WTC11 (cell line): ENCODE data around the gene FILIP1L. TPM values are rescaled to one million over a fixed set of nuclear protein-coding genes. Genes with fewer than 3 reads are reported as not detected.
A peak's percentile ranks its signal among the peaks of the same experiment; 100 is the strongest.

Source experiments
- ATAC-seq: fragments of 200-7000 bp; cut with Tn5 transposase; 2 replicates; pipeline ENCODE4 v1.10.0; 2021; ENCODE audit warnings: mild to moderate bottlenecking, moderate library complexity
- CTCF ChIA-PET: fragments of 300-600 bp; sonication (Branson Sonifier 250); formaldehyde crosslinking; loops from one replicate; lab custom pipeline; 2021; ENCODE audit warnings: antibody characterized with exemption; lab: Charles Lee
- POLR2A ChIA-PET: fragments of 350-600 bp; sonication (Branson Sonifier 250); formaldehyde crosslinking; loops from one replicate; lab custom pipeline; 2021; ENCODE audit warnings: antibody characterized with exemption; lab: Charles Lee
- DNase-seq: peaks from one replicate; pipeline ENCODE4 v3.0.0; 2021; ENCODE audit warnings: low spot score
- H3K27ac Mint-ChIP-seq: 2 replicates; pipeline ENCODE4 v1.8.0; 2021; ENCODE audit warnings: mixed read lengths
- H3K27me3 Mint-ChIP-seq: 2 replicates; pipeline ENCODE4 v1.8.0; 2021; ENCODE audit warnings: low read depth, mild to moderate bottlenecking, moderate library complexity, mixed read lengths
- H3K36me3 Mint-ChIP-seq: 2 replicates; pipeline ENCODE4 v1.8.0; 2021; ENCODE audit warnings: mixed read lengths
- H3K4me1 Mint-ChIP-seq: 2 replicates; pipeline ENCODE4 v1.8.0; 2022; ENCODE audit warnings: mixed read lengths
- H3K4me3 Mint-ChIP-seq: 2 replicates; pipeline ENCODE4 v1.8.0; 2021; ENCODE audit warnings: mild to moderate bottlenecking, moderate library complexity, mixed read lengths
- H3K9me3 Mint-ChIP-seq: 2 replicates; pipeline ENCODE4 v1.8.0; 2021; ENCODE audit warnings: mixed read lengths
- AR ChIP-seq: fragments of 250-450 bp; sonication (Bioruptor Pico); IDR thresholded peaks from 2 replicates; pipeline ENCODE4 v1.9.0; 2021; ENCODE audit warnings: mild to moderate bottlenecking
- E2F4 ChIP-seq: sonication (generic); formaldehyde crosslinking; IDR thresholded peaks from 2 replicates; pipeline ENCODE4 v1.8.1; 2022; ENCODE audit warnings: low read depth, mild to moderate bottlenecking, moderate library complexity, missing genetic modification reagents, borderline replicate concordance
- FOXJ3 ChIP-seq: sonication (generic); formaldehyde crosslinking; IDR thresholded peaks from 2 replicates; pipeline ENCODE4 v1.9.0; 2021; ENCODE audit warnings: missing genetic modification reagents, mild to moderate bottlenecking, borderline replicate concordance
- GABPB1 ChIP-seq: sonication (generic); formaldehyde crosslinking; IDR thresholded peaks from 2 replicates; pipeline ENCODE4 v1.8.1; 2023; ENCODE audit warnings: mild to moderate bottlenecking, missing genetic modification reagents
- HMGXB4 ChIP-seq: sonication (generic); formaldehyde crosslinking; IDR thresholded peaks from 2 replicates; pipeline ENCODE4 v1.8.1; 2023; ENCODE audit warnings: mild to moderate bottlenecking, moderate library complexity, missing genetic modification reagents
- NFATC4 ChIP-seq: fragments of 250-450 bp; sonication (Bioruptor Pico); IDR thresholded peaks from 2 replicates; pipeline ENCODE4 v1.9.0; 2021; ENCODE audit warnings: mild to moderate bottlenecking
- RORB ChIP-seq: fragments of 250-450 bp; sonication (Bioruptor Pico); IDR thresholded peaks from 2 replicates; pipeline ENCODE4 v1.9.0; 2021; ENCODE audit warnings: mild to moderate bottlenecking
- SP1 ChIP-seq: sonication (generic); formaldehyde crosslinking; conservative IDR thresholded peaks from 2 replicates; pipeline ENCODE4 v1.8.1; 2022; ENCODE audit warnings: missing genetic modification reagents
- TEAD1 ChIP-seq: sonication (generic); formaldehyde crosslinking; IDR thresholded peaks from 2 replicates; pipeline ENCODE4 v1.8.0; 2022; ENCODE audit warnings: mild to moderate bottlenecking, missing genetic modification reagents
- ZBTB21 ChIP-seq: sonication (generic); formaldehyde crosslinking; IDR thresholded peaks from 2 replicates; pipeline ENCODE4 v1.8.1; 2023; ENCODE audit warnings: mild to moderate bottlenecking, missing genetic modification reagents, borderline replicate concordance
- ZBTB43 ChIP-seq: sonication (generic); formaldehyde crosslinking; IDR thresholded peaks from 2 replicates; pipeline ENCODE4 v1.8.1; 2023; ENCODE audit warnings: mild to moderate bottlenecking, missing genetic modification reagents
- ZNF121 ChIP-seq: sonication (generic); formaldehyde crosslinking; IDR thresholded peaks from 2 replicates; pipeline ENCODE4 v1.8.0; 2023; ENCODE audit warnings: missing genetic modification reagents
- ZNF281 ChIP-seq: sonication (generic); formaldehyde crosslinking; IDR thresholded peaks from 2 replicates; pipeline ENCODE4 v1.8.0; 2023; ENCODE audit warnings: mild to moderate bottlenecking, missing genetic modification reagents
- ZNF416 ChIP-seq: fragments of 250-450 bp; sonication (Bioruptor Pico); IDR thresholded peaks from 2 replicates; pipeline ENCODE4 v1.9.0; 2021; ENCODE audit warnings: mild to moderate bottlenecking, inconsistent platforms
- ZNF423 ChIP-seq: fragments of 250-450 bp; sonication (Bioruptor Pico); IDR thresholded peaks from 2 replicates; pipeline ENCODE4 v2.1.2; 2022; ENCODE audit warnings: mild to moderate bottlenecking, moderate library complexity
- ZNF532 ChIP-seq: fragments of 250-450 bp; sonication (Bioruptor Pico); IDR thresholded peaks from 2 replicates; pipeline ENCODE4 v1.9.0; 2021; ENCODE audit warnings: mild to moderate bottlenecking, borderline replicate concordance
- ZNF671 ChIP-seq: fragments of 250-450 bp; sonication (Bioruptor Pico); IDR thresholded peaks from 2 replicates; pipeline ENCODE4 v1.8.0; 2021; ENCODE audit warnings: mild to moderate bottlenecking
- total RNA-seq: library from RNA; stranded (reverse); gene quantifications from 3 replicates; pipeline ENCODE4 v1.2.3, GENCODE V29; 2021

FILIP1L gene
- total RNA-seq, 1 experiment from 2014 or later, result 0.17 TPM

GRCh38 chr3:99846477-99847160, 267.7 kb downstream of the FILIP1L start:
- H3K4me1 Mint-ChIP-seq, result peaks cover 31% of the 10 kb centered on the region
- POLR2A ChIA-PET, result interaction anchor here (1.2 kb wide), 1 partner anchor 31 kb away, joined by 3 read pairs; no protein-coding TSS in a partner anchor
- H3K36me3 Mint-ChIP-seq, result no peaks in the 10 kb centered on the region
- no peak overlapping the region for H3K27ac Mint-ChIP-seq
- CTCF ChIA-PET, result interaction anchor here (0.5 to 1.2 kb wide), 2 partner anchors 218 to 407 kb away, joined by 3 to 6 read pairs; no protein-coding TSS in a partner anchor
- no peak for TF ChIP-seq ZNF121 (CRISPR knock-in tag)
- TF ChIP-seq GABPB1 (CRISPR knock-in tag), result 0 out of 2 replicates have a peak, but pooled peaks have one; percentile 58
- DNase-seq (no peak), ATAC-seq (no peak)
- H3K27me3 Mint-ChIP-seq, result no peaks in the 10 kb centered on the region
- H3K9me3 Mint-ChIP-seq, result no peaks in the 10 kb centered on the region
- no peak overlapping the region for H3K4me3 Mint-ChIP-seq

- no peak for ATAC-seq
- peak overlapping the region; percentile 66; the same call in 1 of the 2 replicates for H3K27ac Mint-ChIP-seq
- peaks cover 31% of the 10 kb centered on the region for H3K4me1 Mint-ChIP-seq
- ChIA-PET CTCF (interaction anchor here (1.2 kb wide), 1 partner anchor 408 kb away, joined by 6 read pairs; no protein-coding TSS in a partner anchor), POLR2A (no interaction called here)
- DNase-seq, result no peak
- TF ChIP-seq ZNF416 (CRISPR knock-in tag) (no peak), HMGXB4 (CRISPR knock-in tag) (no peak), RORB (no peak), ZNF671 (CRISPR knock-in tag) (no peak), AR (CRISPR knock-in tag) (no peak), TEAD1 (CRISPR knock-in tag) (no peak), NFATC4 (CRISPR knock-in tag) (no peak)
- H3K9me3 Mint-ChIP-seq, result no peaks in the 10 kb centered on the region
- no peaks in the 10 kb centered on the region for H3K36me3 Mint-ChIP-seq
- no peaks in the 10 kb centered on the region for H3K27me3 Mint-ChIP-seq
- H3K4me3 Mint-ChIP-seq, result no peak overlapping the region
These were observed 268.3 kb downstream of the FILIP1L start for GRCh38 chr3:99845999-99846398.

GRCh38 chr3:99845331-99845730, 269.0 kb downstream of the FILIP1L start:
- no peak overlapping the region for H3K4me3 Mint-ChIP-seq
- no peaks in the 10 kb centered on the region for H3K36me3 Mint-ChIP-seq
- peaks cover 31% of the 10 kb centered on the region for H3K4me1 Mint-ChIP-seq
- no peaks in the 10 kb centered on the region for H3K27me3 Mint-ChIP-seq
- ATAC-seq (no peak), DNase-seq (no peak)
- ChIA-PET POLR2A (no interaction called here), CTCF (interaction anchor here (2.5 kb wide), 1 partner anchor 409 kb away, joined by 57 read pairs; no protein-coding TSS in a partner anchor)
- H3K9me3 Mint-ChIP-seq, result no peaks in the 10 kb centered on the region
- no peak overlapping the region for H3K27ac Mint-ChIP-seq
- TF ChIP-seq ZNF416 (CRISPR knock-in tag) (no peak), E2F4 (no peak), ZBTB21 (CRISPR knock-in tag) (no peak), ZBTB43 (CRISPR knock-in tag) (no peak), ZNF532 (CRISPR knock-in tag) (no peak), ZNF281 (no peak), FOXJ3 (no peak), NFATC4 (CRISPR knock-in tag) (no peak), SP1 (CRISPR knock-in tag) (no peak), ZNF423 (CRISPR knock-in tag) (no peak)
